Measurements from ENCODE around the gene CAPN14. TPM values are rescaled to one million over a fixed set of nuclear protein-coding genes. Genes with fewer than 3 reads are reported as not detected.
A peak's percentile ranks its signal among the peaks of the same experiment; 100 is the strongest.

The CAPN14 gene
- 0.03 and 0.24 TPM in 2 replicates for total RNA-seq (2014; rRNA removed; shearing (Covaris generic))
- polyA plus RNA-seq (2015; cell fraction: cytosol; rRNA removed), result 0.14 and 0.16 TPM in 2 replicates
- polyA plus RNA-seq (2015; cell fraction: nucleus; rRNA removed), result 0.14 and 0.71 TPM in 2 replicates

DNA sequence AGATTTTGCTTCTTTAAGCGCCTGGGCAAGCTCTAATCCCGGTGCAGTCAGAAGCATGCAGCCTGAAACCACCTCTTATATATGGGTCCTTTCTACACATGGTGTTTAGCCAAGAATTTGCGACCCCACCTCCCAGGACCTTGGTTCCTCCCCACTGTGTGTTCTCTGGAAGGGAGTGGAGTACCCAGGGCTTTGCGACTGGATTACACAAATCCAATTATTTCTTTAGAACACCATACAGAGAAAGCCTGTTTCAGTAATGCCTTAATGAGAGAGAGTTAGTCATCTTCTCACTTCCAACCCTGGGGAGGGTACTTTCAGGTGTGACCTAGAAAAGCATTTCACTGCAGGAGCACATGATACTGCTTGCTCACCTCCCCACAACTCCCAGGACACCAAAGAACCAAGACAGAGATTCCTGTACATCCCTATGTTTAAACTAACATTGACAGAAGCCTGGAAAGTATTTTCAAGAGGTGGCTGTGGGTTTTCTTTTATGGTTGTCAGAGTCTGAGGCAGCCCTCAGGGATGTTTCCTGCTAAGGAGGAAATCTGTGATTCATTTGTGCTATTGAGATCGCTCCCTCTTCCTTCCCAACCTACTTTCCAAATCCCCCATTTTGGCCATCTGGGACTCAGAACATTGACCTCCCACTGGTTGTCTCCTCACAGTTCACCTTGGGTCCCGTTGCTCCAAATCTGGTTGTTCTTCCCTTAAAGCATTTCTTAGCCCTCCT, at the start of gene CAPN14:
CAPN14 (minus strand) TSS at position 51 of the 736 bp plus-strand sequence. CDS start 12,068 bp downstream, outside the sequence.
- peak; percentile 23 for DNase-seq (ENCODE audit: low read depth)

GRCh38 chr2:31266804-31267203, 49.5 kb upstream of the CAPN14 start:
- no peak for DNase-seq (ENCODE audit: low read depth)

DNA sequence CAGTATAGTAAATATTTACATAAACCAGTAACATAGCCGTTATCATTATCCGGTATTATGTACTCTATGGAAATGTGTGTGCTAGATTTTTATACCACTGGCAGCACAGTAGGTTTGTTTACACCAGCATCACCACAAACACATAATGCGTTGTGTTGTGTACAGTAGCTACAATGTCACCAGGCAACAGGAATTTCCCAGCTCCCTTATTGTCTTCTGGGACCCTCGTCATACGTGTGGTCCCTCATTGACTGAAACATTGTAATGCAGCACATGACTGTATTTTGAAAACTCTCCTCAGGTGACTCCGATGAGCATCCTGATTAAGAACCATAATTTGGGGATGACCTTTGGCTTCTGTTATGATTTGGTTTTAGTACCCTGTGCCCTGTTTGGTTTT, 47.9 kb upstream of the CAPN14 start:
- DNase-seq (ENCODE audit: low read depth), result no peak

DNA sequence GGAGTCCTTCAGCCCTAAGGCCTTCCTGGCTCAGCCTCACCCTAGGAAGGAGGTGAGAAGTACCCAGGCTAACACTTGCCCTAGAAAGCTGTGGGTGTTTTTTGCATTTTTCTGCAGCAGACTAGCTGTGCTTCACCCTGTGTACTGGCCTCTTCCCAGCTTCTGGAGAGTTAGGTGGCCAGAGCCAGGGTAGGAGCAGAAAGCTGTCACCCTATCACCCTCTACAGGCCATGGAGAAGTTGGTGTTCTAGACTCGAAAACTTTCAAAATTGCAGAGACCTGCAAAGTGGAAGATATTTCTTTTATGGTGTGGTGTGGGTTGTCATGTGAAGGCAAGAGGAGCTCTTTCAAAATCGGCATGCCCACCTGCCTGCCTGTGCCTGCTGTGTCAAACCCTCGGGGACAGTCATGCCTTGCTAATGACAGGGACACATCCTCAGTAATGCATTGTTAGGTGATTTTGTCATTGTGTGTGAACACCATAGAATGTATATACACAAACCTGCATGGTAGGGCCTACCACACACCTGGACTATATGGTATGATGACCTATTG, 46.4 kb upstream of the CAPN14 start:
- DNase-seq (ENCODE audit: low read depth), result no peak

DNA sequence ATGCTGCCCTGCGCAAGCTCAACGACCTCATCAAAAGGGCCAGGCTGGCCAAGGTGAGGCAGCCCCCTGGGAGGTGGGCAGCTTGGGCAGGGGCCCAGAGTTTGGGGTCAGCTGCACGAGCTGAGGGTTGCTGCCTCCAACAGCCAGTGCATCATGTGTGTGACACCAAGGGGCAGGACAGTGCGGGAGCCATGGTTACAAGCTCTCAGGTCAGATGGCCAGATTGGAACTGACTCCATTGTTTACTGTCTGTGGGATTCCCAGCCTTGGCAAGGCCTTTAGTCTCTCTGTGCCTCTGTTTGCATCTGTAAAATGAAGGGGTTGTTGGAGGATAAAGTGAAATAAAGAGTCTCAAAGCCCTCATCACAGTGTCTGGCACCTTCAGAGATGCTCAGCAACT, 43.6 kb upstream of the CAPN14 start:
- DNase-seq (ENCODE audit: low read depth), result no peak

- DNase-seq (ENCODE audit: low read depth), result no peak
These were observed 41.8 kb upstream of the CAPN14 start for GRCh38 chr2:31259075-31259474.

- DNase-seq (ENCODE audit: low read depth), result no peak
These were observed 41.0 kb upstream of the CAPN14 start for GRCh38 chr2:31258351-31258750.

DNA sequence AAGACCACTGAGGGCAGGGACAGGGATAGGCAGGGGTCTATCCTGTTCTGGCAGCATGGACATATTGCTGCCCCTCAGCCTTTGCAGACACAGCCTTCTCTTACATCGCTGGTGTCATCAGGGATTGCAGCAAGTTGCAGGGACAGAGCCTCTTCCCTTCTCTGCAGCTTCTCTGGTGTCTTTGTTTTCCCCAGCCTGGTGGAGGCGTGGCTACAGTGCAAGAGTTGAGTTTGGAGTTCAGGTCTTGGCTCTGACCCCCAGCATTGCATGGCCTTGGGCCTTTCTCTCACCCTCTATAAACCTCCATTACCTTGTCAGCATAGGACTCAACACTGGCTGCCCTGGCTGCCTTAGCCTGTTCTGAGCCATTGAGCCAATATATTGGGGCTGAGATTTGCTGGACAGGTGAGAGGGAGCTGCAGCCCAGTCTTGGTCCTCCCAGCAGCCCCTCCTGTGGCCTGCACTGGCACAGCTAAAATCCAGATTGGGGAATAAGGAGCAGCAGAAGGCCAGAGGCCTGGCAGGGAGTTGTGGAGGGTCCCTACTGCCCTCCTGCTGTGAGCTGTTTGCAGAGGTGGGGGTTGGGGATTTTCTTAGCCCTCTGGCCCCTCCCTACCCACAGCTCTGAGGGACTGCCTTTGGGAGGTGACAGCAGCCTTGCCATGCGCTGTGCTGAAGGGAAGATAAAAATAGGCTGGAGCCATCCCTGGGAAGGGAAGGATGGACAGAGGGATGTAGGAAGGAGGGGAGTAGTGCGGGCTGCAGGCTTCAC, 39.5 kb upstream of the CAPN14 start:
- no peak for DNase-seq (ENCODE audit: low read depth)

DNA sequence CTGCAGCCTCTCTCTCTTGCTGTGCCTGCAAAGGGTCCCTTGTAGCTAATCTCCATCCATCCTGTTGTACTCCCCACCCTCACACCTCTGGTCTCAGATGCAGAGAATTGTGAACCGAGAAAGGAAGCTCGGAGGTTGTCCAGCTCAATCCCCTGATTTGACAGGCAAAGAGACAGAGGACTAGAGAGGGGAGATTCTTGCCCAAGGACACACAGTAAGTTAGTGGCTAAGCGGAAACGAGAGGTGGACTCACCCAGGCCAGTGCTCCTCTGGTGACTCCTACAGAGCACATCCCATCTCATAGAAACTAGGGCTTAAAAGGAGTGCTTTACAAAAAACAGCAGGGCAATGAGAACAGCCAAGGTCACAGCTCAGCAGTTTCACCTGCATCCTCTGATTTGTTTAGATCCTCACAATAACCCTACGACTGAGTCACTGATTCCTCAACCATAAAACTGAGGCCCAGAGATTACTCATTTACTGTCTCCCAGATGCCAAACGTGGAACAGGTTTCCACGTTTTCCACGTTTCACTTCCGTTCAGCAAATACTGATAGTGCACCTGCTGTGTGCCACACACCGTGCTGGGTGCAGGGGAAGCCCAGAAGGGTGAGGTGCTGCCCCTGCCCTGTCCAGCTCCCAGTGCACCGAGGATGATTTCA, 38.7 kb upstream of the CAPN14 start:
- peak; percentile 37 for DNase-seq (ENCODE audit: low read depth)

GRCh38 chr2:31254237-31255203, 37.2 kb upstream of the CAPN14 start:
- no peak for DNase-seq (ENCODE audit: low read depth)

DNA sequence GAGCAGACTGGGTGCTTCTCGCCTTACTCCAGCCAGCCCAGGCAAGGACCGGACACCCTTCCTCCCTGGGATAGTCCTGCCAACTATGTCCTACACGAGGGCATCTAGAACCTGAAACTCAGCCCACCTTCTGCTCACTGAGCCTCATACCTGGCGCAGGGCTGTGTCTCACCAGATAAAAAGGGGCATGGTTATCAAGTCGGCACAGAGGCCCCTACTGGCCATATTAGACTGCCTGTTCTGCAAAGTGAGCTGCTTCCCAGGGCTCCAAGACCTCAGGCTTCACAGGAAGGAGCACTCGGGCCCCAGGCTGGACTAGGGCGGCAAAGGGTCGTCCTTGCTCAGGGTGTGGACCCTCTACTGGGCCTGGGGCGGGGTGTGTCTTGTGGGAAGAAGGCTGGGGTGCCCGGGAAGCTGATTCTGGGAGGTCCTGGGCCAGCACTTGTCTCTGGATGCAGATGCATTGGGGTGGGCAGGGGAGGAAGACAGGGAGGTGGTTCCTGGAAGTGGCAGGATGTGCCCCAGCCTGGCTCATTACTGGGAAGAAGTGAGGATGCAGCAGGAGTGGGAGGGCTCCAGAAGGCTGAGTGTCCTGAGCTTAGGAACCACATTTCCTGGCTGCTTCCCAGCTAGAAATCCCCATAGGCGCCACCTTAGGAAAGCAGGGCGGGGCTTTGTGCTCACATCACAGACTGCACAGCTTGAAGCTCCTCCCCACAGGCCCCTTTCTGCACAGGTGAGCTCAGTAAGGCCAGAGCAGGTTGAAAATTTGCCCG, 36.2 kb upstream of the CAPN14 start:
- peak; percentile 20 for DNase-seq (ENCODE audit: low read depth)

- DNase-seq (ENCODE audit: low read depth), result no peak
These were observed 34.5 kb upstream of the CAPN14 start for GRCh38 chr2:31251851-31252250.

DNA sequence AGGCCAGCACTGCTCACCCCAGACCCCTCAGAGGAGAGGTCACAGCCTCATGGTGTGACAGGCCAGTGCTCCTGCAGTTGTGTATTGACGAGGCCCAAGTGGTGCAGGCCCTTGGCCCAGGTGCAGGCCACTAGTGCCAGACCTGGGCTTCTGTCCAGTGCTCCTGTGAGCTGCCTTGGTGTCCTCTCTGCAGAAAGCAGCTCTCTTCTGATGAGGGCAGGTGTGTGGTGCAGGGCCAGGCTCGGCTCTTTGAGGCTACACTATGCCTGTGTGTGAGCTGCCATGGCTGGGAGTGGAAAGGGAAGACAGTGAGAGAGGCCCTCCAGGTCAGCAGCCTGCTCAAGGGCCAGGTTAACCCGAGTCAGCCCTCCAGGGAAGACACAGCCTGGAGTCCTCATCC, 33.7 kb upstream of the CAPN14 start:
- DNase-seq (ENCODE audit: low read depth), result no peak

DNA sequence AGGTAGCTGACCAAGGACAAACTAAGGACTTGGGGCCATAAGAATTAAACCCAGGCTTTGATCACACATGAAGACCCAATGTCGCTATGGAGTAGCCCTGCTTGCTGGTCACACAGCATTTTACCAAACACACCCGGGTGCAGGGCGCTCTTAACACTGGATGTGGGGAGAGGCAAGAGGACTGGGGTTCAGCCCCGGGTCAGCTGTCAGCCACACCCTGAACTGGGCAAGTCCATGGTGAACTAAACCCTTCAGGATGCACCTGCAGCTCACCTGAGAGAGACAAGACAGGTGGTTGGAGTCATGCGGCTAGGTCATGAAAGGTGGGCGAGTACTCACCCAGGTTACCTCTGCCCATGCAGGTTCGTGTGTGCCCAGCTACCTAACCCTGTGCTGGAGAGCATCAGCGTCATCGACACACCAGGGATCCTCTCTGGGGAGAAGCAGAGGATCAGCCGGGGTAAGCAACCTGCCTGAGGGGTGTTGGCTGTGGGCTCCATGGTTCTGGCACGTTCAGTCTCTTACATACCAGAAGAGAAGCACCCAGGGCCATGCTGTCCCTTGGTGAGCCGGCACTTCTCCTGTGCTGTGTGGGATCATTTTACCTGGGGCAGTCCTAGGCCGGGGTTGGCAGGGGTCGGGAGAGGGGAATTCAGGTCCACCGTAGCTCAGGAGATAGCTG, 31.8 kb upstream of the CAPN14 start:
- DNase-seq (ENCODE audit: low read depth), result no peak

DNA sequence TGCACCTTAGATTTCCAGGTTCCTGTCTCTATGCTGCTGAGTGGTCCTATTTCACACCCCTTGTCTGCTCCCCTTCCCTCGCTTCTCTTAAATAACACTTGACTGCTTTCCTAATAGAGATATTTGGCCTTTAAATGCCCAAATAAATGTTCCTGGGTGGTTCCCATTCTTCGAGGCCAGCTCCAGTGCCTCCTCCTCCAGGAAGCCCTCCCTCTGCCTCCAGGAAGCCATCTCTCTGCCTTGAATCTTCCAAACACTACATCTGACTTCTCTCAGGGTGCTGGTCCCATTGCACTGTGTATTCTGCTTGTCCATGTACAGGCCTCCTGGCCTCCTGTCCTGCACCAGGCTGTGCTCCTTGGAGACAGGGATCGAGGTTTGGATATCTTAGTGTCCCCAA, 30.8 kb upstream of the CAPN14 start:
- DNase-seq (ENCODE audit: low read depth), result no peak

DNA sequence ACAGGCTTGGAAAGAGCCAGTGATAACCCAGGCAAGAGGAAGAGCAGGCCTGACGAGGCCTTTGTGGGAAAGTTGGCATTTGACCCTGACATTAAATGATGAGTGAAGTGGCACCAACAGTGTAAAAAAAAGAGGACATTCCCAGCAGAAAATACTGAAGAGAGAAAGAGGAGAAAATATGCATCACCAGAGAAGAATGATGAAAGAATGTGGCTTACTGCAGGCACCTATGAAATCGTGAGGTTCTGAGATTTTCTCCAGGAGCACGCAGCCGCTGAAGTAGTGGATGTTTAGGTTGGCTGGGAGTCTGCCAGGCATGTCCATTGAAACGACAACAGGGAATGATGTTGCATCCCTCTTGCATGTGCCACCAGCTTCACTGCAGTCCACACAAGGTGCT, 30.4 kb upstream of the CAPN14 start:
- no peak for DNase-seq (ENCODE audit: low read depth)

DNA sequence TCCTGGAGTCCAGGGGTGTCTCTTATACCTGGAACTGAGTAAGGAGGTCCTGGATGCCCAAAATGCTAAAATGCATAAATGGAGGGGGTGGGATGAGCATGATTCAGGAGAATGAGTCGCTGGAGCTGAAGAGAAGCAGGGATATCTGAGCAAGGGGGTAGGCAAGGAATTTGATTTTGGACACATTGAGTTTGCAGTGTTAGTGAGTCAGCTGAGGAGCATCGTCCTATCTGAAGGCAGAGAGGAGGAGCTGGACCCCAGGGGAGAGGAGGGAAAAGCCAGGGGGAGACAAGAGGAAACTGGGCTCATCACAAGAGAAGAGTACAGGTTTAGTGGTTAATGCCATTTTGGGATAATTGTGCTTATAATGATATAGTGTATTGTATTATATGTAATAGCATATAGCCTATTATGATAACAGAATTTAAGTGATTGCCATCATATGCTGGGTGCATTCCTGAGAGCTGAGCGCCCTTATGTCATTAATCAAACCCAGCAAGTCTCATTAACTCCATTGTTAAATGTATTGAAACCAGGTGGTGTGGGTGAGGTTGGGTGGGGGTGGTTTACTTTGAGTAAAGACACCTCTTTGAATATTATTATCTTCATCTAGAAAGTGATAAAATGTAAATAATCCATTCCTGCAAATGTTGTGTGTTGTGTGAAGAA, 29.0 kb upstream of the CAPN14 start:
- no peak for DNase-seq (ENCODE audit: low read depth)

DNA sequence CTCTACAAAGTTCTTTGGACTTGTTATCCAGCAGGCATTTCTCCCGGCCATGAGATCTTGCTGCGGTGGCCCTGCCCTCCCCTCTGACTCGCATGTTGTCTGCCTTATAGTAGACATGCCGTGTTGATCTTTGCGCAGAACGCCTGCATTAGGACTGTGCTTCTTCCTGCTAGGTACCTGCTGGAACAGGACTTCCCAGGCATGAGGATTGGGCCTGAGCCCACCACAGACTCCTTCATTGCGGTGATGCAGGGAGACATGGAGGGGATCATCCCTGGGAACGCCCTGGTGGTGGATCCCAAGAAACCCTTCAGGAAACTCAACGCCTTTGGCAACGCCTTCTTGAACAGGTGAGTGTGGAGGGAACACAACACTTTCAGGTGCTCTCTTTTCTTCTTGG, 26.8 kb upstream of the CAPN14 start:
- no peak for DNase-seq (ENCODE audit: low read depth)

- DNase-seq (ENCODE audit: low read depth), result no peak
These were observed 25.7 kb upstream of the CAPN14 start for GRCh38 chr2:31243053-31243452.
